Hematopoietic multipotent progenitor cell (in vitro differentiated cells): Measurements from ENCODE around the gene KAT2B. TPM values are rescaled to one million over a fixed set of nuclear protein-coding genes. Genes with fewer than 3 reads are reported as not detected.
"Not testable (repeated sequence)": the region's sequence is repeated elsewhere in the genome, so short reads cannot be mapped to it uniquely, and the experiment has no call there.

ENCODE experiments used
- DNase-seq, 3 donors: peaks; one replicate each; pipeline ENCODE4 v3.0.0-alpha.2; 2011 to 2015; ENCODE audit warnings: low read depth in 2 of 3, low spot score in 2 of 3
- total RNA-seq: library from RNA; depleted of rRNA; stranded (reverse); fragments of >200 nt; gene quantifications from one replicate; pipeline ENCODE4 v1.2.3, GENCODE V29; 2012

KAT2B gene
- total RNA-seq, 1 donor = 4.6 TPM

- DNase-seq = peak in 2 of 3 donors; percentile 67 to 78
Measured at GRCh38 chr3:20040548-20041196, 426 bp downstream of the KAT2B start.

DNA sequence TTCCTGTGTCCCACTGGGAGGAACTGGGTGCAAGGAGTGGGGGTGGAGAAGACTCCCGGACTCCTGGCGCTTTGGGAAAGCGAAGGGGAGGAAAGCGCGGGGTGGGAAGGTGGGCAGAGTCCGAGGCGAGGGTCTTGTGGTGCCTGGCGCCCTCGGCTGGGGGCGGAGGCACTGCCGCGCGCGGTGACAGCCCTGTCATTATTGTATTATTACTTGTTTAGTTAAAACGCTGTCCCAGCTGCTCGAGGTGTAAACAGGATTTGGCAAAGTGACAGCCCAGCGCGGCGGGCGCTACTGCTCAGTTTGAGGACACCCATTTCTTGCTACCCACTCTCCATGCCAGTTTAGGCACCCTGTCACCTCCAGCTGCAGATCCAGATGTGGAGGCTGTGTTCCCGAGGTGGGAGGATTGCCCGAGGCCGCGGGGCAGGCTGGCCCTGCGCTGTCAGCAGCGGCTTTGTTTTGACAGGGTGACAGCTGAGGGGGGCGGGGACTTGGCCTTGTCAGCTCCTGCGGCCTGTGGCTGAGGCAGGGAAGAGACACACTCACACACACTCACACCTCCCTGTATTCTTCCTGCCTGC, 1.0 kb downstream of the KAT2B start:
- DNase-seq = peak; percentile 40 to 74 (median 71)

- DNase-seq = no peak
Measured at GRCh38 chr3:20042331-20042730, 2.1 kb downstream of the KAT2B start.

DNA sequence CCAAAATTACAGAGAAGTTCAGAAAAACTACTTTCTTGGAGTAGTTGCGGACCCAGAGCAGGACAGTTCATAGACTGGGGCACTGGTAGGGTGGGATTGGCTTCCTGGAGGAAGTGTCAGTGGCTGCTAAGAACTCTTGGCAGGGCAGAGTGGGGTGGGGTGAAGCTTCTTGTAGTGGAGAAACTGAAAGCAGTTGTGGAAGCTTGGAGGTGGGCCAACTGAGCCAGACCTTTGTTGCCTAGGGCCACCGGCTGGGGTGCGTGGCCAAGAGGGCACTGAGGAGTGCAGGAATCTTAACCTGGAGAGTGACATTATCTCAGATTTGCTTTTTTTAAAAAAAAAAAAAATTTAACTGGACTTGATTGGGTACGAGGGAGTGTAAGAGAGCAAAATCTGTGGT, 3.1 kb downstream of the KAT2B start:
- peak in 2 of 3 donors; percentile 52 to 72 for DNase-seq

DNA sequence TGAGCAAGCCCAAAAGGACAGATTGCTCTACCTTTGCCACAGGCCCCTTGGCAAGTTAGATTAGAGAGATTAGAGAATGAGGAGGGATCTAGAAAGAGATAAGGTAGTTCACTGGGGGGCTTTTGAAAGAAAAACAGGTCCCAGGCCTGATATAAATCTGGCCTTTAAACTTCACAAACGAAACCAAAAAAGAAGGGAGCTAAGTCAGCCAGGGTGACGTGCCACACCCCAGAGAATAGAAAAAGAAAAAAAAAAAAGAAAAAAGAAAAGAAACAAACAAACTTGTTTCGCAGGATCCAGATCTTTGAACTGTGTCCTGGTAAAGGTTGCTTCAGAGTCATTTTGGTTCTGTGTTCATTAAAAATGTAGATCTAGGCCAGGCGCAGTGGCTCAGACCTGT, 3.6 kb downstream of the KAT2B start:
- no peak for DNase-seq

DNA sequence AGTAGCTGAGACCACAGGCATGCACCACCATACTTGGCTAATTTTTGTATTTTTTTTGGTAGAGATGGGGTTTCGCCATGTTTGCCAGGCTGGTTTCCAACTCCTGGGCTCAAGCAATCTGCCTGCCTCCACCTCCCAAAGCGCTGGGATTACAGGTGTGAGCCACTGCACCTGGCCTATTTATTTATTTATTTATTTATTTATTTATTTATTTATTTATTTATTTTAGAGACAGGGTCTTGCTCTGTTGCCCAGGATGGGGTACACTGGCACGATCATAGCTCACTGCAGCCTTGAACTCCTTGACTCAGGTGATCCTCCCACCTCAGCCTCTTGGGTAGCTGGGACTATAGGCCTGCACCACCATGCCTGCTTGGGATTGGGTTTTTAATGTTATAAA, 4.9 kb downstream of the KAT2B start:
- not testable (repeated sequence) for DNase-seq

GRCh38 chr3:20046556-20046955, 6.3 kb downstream of the KAT2B start:
- DNase-seq = no peak

- DNase-seq = no peak
Measured at GRCh38 chr3:20047341-20047779, 7.1 kb downstream of the KAT2B start.

DNA sequence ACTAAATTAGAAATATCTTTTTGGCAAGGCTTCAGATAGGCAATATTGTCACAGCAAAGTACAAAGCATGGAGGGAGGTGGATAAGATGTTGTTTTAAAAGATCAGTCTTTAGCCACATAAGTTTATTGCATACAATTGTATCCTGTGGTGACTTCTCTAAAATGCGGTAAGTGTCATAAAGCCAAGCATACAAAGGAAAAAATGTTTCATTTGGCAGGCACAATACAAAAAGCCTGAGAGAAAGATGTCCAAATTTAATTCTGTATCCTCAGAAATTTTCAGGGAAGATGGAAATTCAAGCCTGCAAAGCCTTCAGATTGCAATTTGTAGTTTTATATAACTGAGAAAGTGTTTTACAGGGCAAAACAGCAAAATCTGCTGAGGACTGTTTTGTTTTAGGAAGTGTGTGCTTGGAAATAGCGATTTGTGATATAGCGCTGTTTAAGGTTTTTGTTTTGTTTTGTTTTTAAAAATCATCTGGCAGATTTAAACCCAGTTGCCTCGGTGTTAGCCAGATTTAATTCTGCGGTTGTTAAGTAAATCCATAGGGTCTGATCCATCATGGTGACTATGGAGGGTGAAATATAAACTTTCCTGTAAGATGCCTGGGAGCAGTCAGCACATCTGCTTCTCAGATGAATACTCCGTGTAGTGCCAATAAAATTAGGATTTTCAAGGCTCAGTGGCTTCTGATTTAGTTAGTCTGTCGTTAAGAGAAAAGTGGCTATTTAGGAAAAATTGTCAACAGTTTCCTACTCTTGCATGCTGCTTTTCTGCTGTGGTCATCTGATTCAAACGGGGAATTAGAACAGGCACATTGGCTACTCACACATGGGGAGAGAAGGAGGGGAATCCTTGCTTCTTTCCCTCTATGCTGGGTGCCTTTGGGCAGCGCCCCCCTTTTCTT, 8.0 kb downstream of the KAT2B start:
- DNase-seq = peak in 1 of 3 donors; percentile 27

GRCh38 chr3:20051123-20051806, 11.0 kb downstream of the KAT2B start:
- no peak for DNase-seq

GRCh38 chr3:20052851-20053250, 12.6 kb downstream of the KAT2B start:
- DNase-seq = no peak

- peak in 2 of 3 donors; percentile 92 for DNase-seq
Measured at GRCh38 chr3:20054549-20054987, 14.3 kb downstream of the KAT2B start.

- peak in 2 of 3 donors; percentile 25 to 67 for DNase-seq
Measured at GRCh38 chr3:20055020-20055775, 15.0 kb downstream of the KAT2B start.

- no peak for DNase-seq
Measured at GRCh38 chr3:20055842-20056241, 15.6 kb downstream of the KAT2B start.

GRCh38 chr3:20056725-20057611, 16.7 kb downstream of the KAT2B start:
- DNase-seq = no peak

GRCh38 chr3:20057612-20058180, 17.4 kb downstream of the KAT2B start:
- DNase-seq = no peak

DNA sequence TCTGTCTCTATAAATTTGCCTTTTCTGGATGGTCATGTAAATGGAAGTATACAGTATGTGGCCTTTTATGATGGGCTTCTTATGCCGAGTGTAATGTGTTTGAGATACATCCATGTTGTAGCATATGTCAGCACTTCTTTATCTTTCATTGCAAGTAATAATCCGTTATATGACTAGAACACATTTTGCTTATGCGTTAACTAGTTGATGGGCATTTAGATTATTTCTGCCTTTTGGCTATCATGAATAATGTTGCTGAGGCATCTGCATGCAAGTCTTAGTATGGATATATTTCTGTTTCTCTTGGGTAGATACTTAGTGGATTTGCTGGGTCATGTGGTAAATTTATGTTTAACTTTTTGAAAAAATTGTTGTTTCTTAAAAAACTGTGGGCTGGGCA, 19.7 kb downstream of the KAT2B start:
- no peak for DNase-seq

DNA sequence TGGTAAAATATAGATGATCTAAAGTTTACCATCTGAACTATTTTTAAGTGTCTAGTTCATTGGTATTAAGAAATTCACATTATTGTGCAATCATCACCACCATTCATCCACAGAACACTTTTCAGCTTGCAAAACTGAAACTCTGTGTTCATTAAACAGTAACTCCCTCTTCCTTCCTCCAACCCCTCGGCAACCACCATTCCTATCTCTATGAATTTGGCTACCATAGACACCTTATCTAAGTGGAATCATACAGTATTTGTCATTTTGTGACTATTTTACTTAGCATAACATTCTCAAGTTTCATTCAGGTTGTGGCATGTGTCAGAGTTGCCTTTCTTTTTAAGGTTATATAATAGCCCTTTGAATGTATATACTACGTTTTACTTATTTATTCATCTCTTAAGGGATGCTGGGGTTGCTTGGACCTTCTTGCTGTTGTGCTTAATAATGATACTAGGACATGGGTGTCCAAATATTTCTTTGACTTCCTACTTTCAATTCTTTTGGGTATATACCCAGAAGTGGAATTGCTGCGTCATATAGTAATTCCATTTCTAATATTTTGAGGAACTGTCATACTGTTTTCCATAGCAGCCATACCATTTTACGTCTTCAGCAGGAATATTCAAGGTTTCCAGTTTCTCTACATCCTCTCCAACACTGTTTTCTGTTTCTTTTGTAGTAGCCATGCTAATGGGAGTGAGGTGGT, 20.9 kb downstream of the KAT2B start:
- peak in 2 of 3 donors; percentile 27 to 54 for DNase-seq
